Liver (tissue), 9 donors: ENCODE results near the gene PDE6B. TPM values are rescaled to one million over a fixed set of nuclear protein-coding genes. Genes with fewer than 3 reads are reported as not detected.

ENCODE experiments used
- DNase-seq: peaks from one replicate; pipeline ENCODE4 v3.0.0-alpha.2; 2017; ENCODE audit warnings: low spot score
- H3K27ac ChIP-seq, 2 donors: one replicate each; pipeline ENCODE4 v1.7.0; 2013; ENCODE audit warnings: inconsistent platforms in 2 of 2, low read length in 2 of 2, control low read depth in 1 of 2, low read depth in 1 of 2, mild to moderate bottlenecking in 1 of 2
- H3K27me3 ChIP-seq, 4 donors: one replicate each; pipeline versions ENCODE4 v1.6.1 to v1.7.0; 2013; ENCODE audit warnings: low read length in 3 of 4, inconsistent platforms in 1 of 4, mild to moderate bottlenecking in 1 of 4, moderate library complexity in 1 of 4; ENCODE audit not compliant: control insufficient read depth in 4 of 4, insufficient read depth in 4 of 4
- H3K36me3 ChIP-seq, 4 donors: one replicate each; pipeline versions ENCODE4 v1.6.1 to v1.7.0; 2013; ENCODE audit warnings: low read length in 3 of 4, mild to moderate bottlenecking in 3 of 4, low read depth in 1 of 4, moderate library complexity in 1 of 4; ENCODE audit not compliant: control insufficient read depth in 4 of 4, insufficient read depth in 3 of 4
- H3K4me1 ChIP-seq, 4 donors: one replicate each; pipeline versions ENCODE4 v1.6.1 to v1.7.0; 2013; ENCODE audit warnings: low read length in 3 of 4, mild to moderate bottlenecking in 3 of 4, moderate library complexity in 1 of 4; ENCODE audit not compliant: control insufficient read depth in 4 of 4, insufficient read depth in 4 of 4
- H3K4me3 ChIP-seq, 3 donors: one replicate each; pipeline versions ENCODE4 v1.6.1 to v1.7.0; 2013; ENCODE audit warnings: low read length in 3 of 3, control low read depth in 1 of 3, low read depth in 1 of 3, mild to moderate bottlenecking in 1 of 3
- H3K9ac ChIP-seq, 2 donors: one replicate each; pipeline ENCODE4 v1.7.0; 2013; ENCODE audit warnings: low read length in 2 of 2, mild to moderate bottlenecking in 2 of 2, moderate library complexity in 2 of 2, control low read depth in 1 of 2, low read depth in 1 of 2
- H3K9me3 ChIP-seq, 4 donors: one replicate each; pipeline versions ENCODE4 v1.6.1 to v1.7.0; 2013; ENCODE audit warnings: low read length in 3 of 4; ENCODE audit not compliant: control insufficient read depth in 4 of 4
- EGR1 ChIP-seq, 2 donors: IDR thresholded peaks; 2 replicates each; pipeline ENCODE4 v1.6.1; 2016 to 2018; ENCODE audit warnings: antibody characterized with exemption in 2 of 2, low read depth in 2 of 2
- FOXA1 ChIP-seq: IDR thresholded peaks from 2 replicates; pipeline ENCODE4 v1.6.1; 2016; ENCODE audit warnings: antibody characterized with exemption
- FOXA2 ChIP-seq: IDR thresholded peaks from 2 replicates; pipeline ENCODE4 v1.6.1; 2016; ENCODE audit warnings: antibody characterized with exemption
- GABPA ChIP-seq, 2 donors: IDR thresholded peaks in 1 of 2; conservative IDR thresholded peaks in 1 of 2; 2 replicates each; pipeline ENCODE4 v1.6.1; 2016; ENCODE audit warnings: antibody characterized with exemption in 2 of 2, mild to moderate bottlenecking in 1 of 2, moderate library complexity in 1 of 2
- HNF4A ChIP-seq, 2 donors: conservative IDR thresholded peaks; 2 replicates each; pipeline ENCODE4 v1.6.1; 2016; ENCODE audit warnings: antibody characterized with exemption in 2 of 2, mild to moderate bottlenecking in 2 of 2
- HNF4G ChIP-seq: IDR thresholded peaks from 2 replicates; pipeline ENCODE4 v1.6.1; 2016; ENCODE audit warnings: antibody characterized with exemption
- JUND ChIP-seq, 2 donors: IDR thresholded peaks; 2 replicates each; pipeline ENCODE4 v1.6.1; 2016; ENCODE audit warnings: antibody characterized with exemption in 2 of 2
- NR2F2 ChIP-seq: IDR thresholded peaks from 2 replicates; pipeline ENCODE4 v1.6.1; 2016; ENCODE audit warnings: antibody characterized with exemption
- RXRA ChIP-seq, 2 donors: IDR thresholded peaks; 2 replicates each; pipeline ENCODE4 v1.6.1; 2017 to 2018; ENCODE audit warnings: antibody characterized with exemption in 2 of 2, mild to moderate bottlenecking in 1 of 2
- WGBS: extraction: QIAGEN DNeasy Blood & Tissue Kit; methylation state at CpG from one replicate; pipeline ENCODE4 v1.1.7; 2013; 5-methylcytosine and 5-hydroxymethylcytosine counted together
- polyA plus RNA-seq, 2 donors: library from polyadenylated mRNA; stranded (reverse) in 1 of 2; unstranded in 1 of 2; fragments of 200-250 nt in 1 of 2; fragments of >200 nt in 1 of 2; fragmentation: Nextera tagmentation in 1 of 2; extraction: Ambion mirVana in 1 of 2; gene quantifications; one replicate each; pipeline versions ENCODE4 v1.2.1 to v1.2.3, GENCODE V29; 2013 to 2015
- total RNA-seq, 2 donors: library from RNA; depleted of rRNA; stranded (reverse); fragments of >200 nt; gene quantifications; one replicate each; pipeline ENCODE4 v1.2.3, GENCODE V29; 2014
- TF ChIP-seq, protein P1 (sequence below): fragments of 150-350 bp; IDR thresholded peaks from 2 replicates; pipeline ENCODE4 v1.5.1; 2017; ENCODE audit warnings: improper control_type of control experiment, low read depth, low read length; ENCODE audit not compliant: missing input control
- TF ChIP-seq, protein P2 (sequence below): IDR thresholded peaks from 2 replicates; pipeline ENCODE4 v1.6.1; 2016; ENCODE audit warnings: antibody characterized with exemption
- TF ChIP-seq, protein P3 (sequence below): IDR thresholded peaks from 2 replicates; pipeline ENCODE4 v1.6.1; 2016; ENCODE audit warnings: antibody characterized with exemption
- TF ChIP-seq, protein P4 (sequence below): IDR thresholded peaks from 2 replicates; pipeline ENCODE4 v1.6.1; 2016; ENCODE audit warnings: antibody characterized with exemption
- donor health status: healthy.
- donor health status: healthy.
- donor health status: healthy.
- donor health status: healthy.
- donor health status: healthy.

The PDE6B gene
- total and polyA plus RNA-seq, 4 donors = 0.28 to 7.3 (median 0.49) TPM

DNA sequence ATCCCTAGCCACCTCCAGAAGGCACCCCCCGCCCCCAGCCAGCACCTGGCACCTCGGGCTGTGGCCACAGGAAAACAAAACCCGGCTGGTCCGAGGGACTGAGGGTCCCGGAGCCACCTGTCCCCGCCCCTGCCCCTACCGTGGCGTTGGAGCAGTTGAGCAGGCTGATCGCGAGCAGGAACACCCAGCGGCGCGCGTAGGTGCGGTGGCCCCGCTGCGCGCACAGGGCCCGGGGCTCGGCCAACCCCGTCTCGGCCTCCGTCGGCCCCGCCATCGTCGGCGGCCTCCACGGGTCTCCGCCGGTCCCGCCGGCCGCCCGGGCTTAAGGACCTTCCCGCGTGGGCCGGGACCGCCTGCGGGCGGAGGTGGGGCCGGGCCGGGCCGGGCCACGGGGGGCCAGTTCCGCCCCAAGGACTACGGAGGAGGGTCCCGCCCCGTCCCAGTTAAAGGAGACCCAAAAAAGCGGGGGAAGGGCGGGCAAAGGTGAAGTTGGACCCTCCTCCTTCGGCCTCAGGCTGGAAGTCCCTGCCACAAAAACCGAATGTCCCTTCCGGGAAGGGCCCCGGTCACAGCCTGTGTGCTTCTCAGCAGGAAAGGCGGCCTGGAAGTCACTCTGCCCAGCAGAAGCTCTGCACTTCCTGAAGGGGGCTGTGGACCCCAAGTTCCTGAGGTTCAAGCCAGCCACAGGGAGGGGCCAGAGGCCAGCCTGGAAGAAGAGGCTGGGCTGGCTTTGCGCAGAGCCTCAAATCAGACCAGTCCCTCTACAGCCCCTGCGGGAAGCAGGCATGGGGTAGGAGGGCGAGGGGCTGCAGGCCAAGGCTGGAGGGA, 63.7 kb downstream of the PDE6B start, which contains the start of gene SLC49A3:
TSS of gene SLC49A3 (minus strand) at position 298 of the 828 bp plus-strand sequence. CDS start at position 274, 24 bp downstream.
- WGBS = 23% methylated on average over 59 of the region's 59 CpGs
- H3K36me3 ChIP-seq = no peaks in the 10 kb centered on the region
- H3K27ac ChIP-seq = peak within 1 kb of the TSS; percentile 68 to 79
- DNase-seq = no peak
- H3K27me3 ChIP-seq = no peaks in the 10 kb centered on the region
- peaks cover 9 to 25% (median 21%) of the 10 kb centered on the region in 4 donors for H3K4me1 ChIP-seq
- H3K9ac ChIP-seq = peak within 1 kb of the TSS in 1 of 2 donors; percentile 6
- TF ChIP-seq HNF4G = no peak
- TF ChIP-seq, protein P1, sequence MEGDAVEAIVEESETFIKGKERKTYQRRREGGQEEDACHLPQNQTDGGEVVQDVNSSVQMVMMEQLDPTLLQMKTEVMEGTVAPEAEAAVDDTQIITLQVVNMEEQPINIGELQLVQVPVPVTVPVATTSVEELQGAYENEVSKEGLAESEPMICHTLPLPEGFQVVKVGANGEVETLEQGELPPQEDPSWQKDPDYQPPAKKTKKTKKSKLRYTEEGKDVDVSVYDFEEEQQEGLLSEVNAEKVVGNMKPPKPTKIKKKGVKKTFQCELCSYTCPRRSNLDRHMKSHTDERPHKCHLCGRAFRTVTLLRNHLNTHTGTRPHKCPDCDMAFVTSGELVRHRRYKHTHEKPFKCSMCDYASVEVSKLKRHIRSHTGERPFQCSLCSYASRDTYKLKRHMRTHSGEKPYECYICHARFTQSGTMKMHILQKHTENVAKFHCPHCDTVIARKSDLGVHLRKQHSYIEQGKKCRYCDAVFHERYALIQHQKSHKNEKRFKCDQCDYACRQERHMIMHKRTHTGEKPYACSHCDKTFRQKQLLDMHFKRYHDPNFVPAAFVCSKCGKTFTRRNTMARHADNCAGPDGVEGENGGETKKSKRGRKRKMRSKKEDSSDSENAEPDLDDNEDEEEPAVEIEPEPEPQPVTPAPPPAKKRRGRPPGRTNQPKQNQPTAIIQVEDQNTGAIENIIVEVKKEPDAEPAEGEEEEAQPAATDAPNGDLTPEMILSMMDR = no peak
- no peak for TF ChIP-seq HNF4A (conservative IDR thresholded peaks at IDR 0.05)
- no peak for TF ChIP-seq FOXA1
- TF ChIP-seq JUND (IDR thresholded peaks at IDR 0.05) = no peak
- TF ChIP-seq GABPA (IDR thresholded peaks at IDR 0.05 in 1 of 2, conservative IDR thresholded peaks at IDR 0.05 in 1 of 2) = no peak
- TF ChIP-seq NR2F2 = no peak
- H3K9me3 ChIP-seq = no peaks in the 10 kb centered on the region
- peak within 1 kb of the TSS in 2 of 3 donors; percentile 18 to 50 for H3K4me3 ChIP-seq

DNA sequence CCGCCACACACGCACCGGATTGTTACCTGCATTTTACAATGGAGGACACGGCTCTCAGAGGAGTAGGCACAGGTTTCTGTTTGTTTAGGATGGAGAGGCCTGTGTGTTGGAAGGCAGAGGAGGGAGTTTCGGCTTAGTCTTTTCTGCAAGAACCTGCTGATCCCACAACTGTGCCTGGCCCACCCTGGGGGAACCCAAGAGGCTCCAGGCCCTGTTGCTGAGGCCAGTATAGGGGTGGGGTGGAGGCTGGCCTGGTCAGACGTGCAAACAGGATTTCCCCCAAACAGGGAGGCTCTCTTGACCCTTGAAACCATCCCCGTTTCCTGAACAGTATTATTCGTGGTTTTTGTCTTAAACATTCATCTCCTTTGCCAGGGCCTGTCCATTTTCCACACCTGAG, 64.3 kb downstream of the PDE6B start:
- H3K9me3 ChIP-seq = no peaks in the 10 kb centered on the region
- TF ChIP-seq, protein P2, sequence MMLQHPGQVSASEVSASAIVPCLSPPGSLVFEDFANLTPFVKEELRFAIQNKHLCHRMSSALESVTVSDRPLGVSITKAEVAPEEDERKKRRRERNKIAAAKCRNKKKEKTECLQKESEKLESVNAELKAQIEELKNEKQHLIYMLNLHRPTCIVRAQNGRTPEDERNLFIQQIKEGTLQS = no peak
- TF ChIP-seq RXRA (IDR thresholded peaks at IDR 0.05) = no peak
- TF ChIP-seq, protein P1 = no peak
- TF ChIP-seq HNF4G = no peak
- TF ChIP-seq NR2F2 = no peak
- no peak for TF ChIP-seq FOXA1
- TF ChIP-seq, protein P3, sequence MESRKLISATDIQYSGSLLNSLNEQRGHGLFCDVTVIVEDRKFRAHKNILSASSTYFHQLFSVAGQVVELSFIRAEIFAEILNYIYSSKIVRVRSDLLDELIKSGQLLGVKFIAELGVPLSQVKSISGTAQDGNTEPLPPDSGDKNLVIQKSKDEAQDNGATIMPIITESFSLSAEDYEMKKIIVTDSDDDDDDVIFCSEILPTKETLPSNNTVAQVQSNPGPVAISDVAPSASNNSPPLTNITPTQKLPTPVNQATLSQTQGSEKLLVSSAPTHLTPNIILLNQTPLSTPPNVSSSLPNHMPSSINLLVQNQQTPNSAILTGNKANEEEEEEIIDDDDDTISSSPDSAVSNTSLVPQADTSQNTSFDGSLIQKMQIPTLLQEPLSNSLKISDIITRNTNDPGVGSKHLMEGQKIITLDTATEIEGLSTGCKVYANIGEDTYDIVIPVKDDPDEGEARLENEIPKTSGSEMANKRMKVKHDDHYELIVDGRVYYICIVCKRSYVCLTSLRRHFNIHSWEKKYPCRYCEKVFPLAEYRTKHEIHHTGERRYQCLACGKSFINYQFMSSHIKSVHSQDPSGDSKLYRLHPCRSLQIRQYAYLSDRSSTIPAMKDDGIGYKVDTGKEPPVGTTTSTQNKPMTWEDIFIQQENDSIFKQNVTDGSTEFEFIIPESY = no peak
- TF ChIP-seq EGR1 (IDR thresholded peaks at IDR 0.05; ENCODE audit: low read depth in 2 of 2) = no peak
- TF ChIP-seq, protein P4, sequence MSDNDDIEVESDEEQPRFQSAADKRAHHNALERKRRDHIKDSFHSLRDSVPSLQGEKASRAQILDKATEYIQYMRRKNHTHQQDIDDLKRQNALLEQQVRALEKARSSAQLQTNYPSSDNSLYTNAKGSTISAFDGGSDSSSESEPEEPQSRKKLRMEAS = no peak
- no peak for TF ChIP-seq HNF4A (conservative IDR thresholded peaks at IDR 0.05)
- no peak for TF ChIP-seq FOXA2
- no peak overlapping the region for H3K9ac ChIP-seq
- H3K27me3 ChIP-seq = no peaks in the 10 kb centered on the region
- H3K27ac ChIP-seq = peak overlapping the region in 1 of 2 donors; percentile 68
- no peak overlapping the region for H3K4me3 ChIP-seq
- H3K4me1 ChIP-seq = peaks cover 9 to 25% (median 21%) of the 10 kb centered on the region in 4 donors
- no peaks in the 10 kb centered on the region for H3K36me3 ChIP-seq
- no peak for DNase-seq
- WGBS = 74% methylated on average over 8 of the region's 8 CpGs
